T-helper 22 cell (primary cell): ENCODE data around the gene DAZAP2.
"Not testable (repeated sequence)": the region's sequence is repeated elsewhere in the genome, so short reads cannot be mapped to it uniquely, and the experiment has no call there.

Experiments used
- DNase-seq: peaks from one replicate; pipeline ENCODE4 v3.0.0-alpha.2; 2020; ENCODE audit warnings: low read depth

Gene DAZAP2

GRCh38 chr12:51247523-51248206 is 9.0 kb downstream of the DAZAP2 start:
- no peak for DNase-seq

GRCh38 chr12:51253276-51253675 is 14.7 kb downstream of the DAZAP2 start:
- no peak for DNase-seq

- no peak for DNase-seq
These were observed 15.9 kb downstream of the DAZAP2 start for GRCh38 chr12:51254536-51254935.

DNA sequence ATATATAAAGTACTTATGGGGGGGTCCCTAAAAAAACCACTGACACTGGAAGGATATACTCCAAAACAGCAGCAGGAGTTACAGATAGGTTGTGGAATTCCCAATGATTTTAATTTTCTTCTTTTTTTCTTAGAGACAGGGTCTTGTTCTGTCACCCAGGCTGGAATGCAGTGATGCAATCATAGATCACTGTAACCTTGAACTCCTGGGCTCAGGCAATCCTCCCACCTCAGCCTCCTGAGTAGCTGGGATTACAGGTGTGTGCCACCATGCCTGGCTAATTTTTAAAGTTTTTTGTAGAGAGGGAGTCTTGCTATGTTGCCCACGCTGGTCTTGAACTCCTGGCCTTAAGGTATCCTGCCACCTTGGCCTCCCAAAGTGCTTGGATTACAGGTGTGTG is 21.0 kb downstream of the DAZAP2 start:
- DNase-seq = not testable (repeated sequence)

DNA sequence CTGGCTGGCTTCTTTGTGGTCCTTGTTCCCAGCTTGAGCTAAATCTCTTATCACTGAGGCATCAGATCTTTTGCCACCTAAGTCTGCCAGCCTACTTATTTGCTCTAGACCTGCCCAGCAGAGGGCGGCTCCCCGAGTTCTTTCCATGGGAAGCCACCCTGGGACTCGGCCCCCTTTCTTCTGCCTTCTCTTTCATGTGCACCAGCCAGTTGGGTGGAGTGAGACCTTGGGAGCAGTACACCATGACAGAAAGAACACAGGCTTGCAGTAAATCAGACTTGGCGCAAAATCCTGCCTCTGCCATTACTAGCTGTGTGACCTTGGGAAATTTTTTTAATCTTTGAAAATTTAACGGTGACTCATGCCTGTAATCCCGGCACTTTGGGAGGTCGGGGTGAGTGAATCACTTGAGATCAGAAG is 24.1 kb downstream of the DAZAP2 start:
- DNase-seq = no peak

DNA sequence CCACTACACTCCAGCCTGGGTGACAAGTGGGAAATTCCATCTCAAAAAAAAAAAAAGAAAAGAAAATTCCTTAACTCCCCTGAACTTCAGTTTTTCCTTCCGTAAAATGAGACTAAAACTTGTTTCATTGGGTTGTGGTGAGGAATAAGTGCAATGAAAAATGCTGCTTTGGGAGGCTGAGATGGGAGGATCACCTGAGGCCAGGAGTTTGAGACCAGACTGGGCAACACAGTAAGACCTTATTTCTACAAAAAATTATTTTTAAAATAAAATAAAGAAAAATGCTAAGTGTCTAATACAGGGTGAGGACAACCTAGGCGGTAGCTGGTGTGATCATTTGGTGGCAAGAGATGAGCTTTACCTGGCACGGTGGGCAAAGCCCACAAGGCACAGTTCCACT is 24.7 kb downstream of the DAZAP2 start:
- no peak for DNase-seq

DNA sequence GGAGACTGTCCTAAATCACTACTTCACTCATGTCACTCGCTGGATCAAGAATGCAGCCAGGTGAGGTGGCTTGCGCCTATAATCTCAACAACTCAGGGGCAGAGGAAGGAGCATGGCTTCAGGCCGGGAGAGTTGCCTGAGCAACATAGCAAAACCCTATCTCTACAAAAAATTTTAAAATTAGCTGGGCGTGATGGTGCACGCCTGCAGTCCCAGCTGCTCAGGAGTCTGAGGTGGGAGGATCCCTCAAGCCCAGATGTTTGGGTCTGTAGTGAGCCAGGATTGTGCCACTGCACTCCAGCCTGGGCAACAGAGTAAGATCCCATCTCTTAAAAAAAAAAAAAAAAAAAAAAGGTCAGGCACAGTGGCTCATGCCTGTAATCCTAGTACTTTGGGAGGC is 25.7 kb downstream of the DAZAP2 start:
- DNase-seq = no peak

DNA sequence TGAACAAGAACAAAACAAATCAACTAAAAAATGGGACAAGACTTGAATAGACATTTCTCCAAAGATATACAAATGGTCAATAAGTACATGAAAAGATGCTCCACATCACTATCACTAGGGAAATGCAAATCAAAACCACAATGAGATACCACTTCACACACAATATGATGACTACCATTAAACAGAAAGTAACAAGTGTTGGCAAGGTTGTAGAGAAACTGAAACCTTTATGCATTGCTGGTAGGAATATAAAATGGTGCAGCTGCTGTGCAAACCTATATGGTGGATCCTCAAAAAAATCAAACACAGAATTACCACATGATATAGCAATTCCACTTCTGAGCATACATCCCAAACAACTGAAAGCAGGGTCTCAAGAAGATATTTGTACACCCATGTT is 26.4 kb downstream of the DAZAP2 start:
- no peak for DNase-seq

- DNase-seq = peak; percentile 25
These were observed 30.8 kb downstream of the DAZAP2 start for GRCh38 chr12:51269174-51270066.

DNA sequence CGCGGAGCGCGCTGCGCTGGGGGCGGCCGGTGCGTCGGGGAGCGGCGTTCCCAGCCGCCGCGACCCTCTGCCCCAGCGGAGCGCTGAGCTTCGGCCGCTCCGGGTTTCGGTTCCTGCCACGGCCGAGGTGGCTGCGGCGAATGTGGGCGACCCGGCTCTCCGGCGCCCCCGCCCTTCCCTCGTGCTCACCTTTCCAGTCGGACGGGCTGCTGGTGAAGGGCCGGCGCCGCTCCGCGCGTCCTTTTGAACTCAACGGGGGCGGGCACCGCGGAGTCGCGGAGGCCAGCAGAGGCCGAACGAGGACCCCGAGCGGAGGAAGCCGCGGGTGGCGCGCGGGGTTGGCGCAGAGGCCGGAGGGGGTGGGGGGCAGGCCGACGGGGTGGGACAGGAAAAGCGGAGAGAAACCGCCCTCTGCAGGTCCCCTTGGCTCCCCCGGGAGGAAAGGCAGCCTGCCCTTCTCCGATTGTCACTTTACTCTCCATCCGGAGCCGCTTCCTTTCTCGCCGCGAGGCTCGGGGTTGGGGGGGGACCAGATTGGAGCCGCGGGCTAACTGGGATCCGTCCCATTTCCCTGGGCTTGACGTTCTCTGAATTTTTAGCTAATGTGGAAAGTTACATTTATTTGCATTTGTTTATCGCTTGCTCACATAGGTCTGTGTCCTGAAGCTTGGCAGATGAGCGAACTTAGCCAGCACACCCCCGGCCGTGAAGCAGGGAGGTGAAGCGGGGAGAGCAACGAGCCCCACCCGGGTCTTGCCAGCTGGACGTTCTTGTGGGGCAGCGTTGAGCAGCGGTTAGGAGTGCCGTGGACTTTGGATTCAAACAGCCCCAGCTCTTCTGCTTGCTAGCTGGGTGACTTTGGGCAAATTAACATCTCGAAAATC is 31.7 kb downstream of the DAZAP2 start, which contains the start of gene SMAGP:
SMAGP (minus strand) TSS at position 349 of the 884 bp plus-strand sequence. CDS start 1,137 bp downstream, outside the sequence.
- peak; percentile 24 for DNase-seq

DNA sequence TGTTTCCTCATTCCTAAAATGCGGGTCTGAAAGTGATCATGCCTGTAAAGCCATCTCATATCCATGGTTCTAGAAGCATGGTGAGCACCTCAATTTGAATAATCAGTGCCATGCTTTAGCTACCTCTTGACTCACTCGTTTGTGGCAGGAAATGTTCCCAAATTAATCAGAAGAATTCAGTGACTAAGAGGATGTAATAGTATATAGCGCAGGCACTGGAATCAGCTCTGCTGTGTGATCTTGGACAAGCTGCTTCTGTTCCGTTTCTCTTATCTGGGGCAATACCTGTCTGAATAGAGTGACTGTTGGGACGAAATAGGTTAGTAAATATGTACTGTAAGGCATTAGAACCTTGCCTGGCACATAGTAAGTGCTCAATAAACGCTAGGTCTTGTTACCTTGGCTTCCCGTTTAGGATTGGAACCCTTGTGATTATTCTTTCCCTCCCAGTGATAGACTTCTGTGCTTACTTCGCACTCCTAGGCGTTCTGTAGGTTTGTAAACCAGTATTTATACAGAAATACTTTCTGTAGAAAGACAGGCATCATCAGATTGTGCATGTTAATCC is 32.4 kb downstream of the DAZAP2 start:
- DNase-seq = no peak

- not testable (repeated sequence) for DNase-seq
These were observed 34.2 kb downstream of the DAZAP2 start for GRCh38 chr12:51272810-51273209.

DNA sequence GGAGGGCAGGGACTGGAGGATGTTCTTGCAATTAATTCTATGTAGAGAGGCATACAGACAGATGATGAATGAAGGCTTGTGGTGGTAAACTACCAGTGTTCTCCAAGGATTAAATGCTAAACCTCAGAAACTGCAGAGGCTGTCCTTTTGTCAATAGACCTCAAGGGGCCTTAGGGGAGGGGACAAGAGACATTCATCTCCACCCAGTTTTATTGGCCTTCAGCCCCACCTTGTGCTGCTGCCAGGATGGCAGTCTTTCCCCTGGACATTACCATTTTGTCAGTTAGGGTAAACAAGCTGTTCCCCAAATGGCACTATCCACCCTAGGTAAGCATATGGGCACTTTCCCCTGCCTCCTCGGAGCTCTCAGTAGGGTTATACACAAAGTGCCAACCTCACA is 36.5 kb downstream of the DAZAP2 start:
- no peak for DNase-seq

GRCh38 chr12:51281202-51281924 is 42.7 kb downstream of the DAZAP2 start:
- no peak for DNase-seq

DNA sequence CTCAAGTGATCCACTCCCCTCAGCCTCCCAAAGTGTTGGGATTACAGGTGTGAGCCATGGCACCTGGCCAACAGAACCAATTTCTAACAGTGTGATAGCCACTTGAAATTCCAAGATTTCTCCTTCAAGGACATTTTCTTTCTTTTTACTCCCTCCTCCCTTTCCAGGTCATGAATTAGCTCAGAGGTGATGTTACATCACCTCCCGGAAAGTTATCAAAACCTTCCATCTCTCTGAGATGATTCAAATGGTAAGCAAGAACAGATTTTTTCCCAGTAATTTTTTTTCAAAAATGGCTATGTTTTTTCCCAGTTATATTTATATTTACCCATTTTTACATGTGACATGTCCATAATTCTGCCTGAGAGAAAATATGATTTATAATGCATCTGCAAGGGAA is 47.2 kb downstream of the DAZAP2 start:
- no peak for DNase-seq

- not testable (repeated sequence) for DNase-seq
These were observed 53.2 kb downstream of the DAZAP2 start for GRCh38 chr12:51291603-51292513.
